ENCODE data around the gene COG6.

The COG6 gene

GRCh38 chr13:39776439-39776838 lies 121.0 kb downstream of the COG6 start:
- no peak for DNase-seq

- DNase-seq = no peak
Observed at GRCh38 chr13:39777021-39777420, 121.6 kb downstream of the COG6 start.

DNA sequence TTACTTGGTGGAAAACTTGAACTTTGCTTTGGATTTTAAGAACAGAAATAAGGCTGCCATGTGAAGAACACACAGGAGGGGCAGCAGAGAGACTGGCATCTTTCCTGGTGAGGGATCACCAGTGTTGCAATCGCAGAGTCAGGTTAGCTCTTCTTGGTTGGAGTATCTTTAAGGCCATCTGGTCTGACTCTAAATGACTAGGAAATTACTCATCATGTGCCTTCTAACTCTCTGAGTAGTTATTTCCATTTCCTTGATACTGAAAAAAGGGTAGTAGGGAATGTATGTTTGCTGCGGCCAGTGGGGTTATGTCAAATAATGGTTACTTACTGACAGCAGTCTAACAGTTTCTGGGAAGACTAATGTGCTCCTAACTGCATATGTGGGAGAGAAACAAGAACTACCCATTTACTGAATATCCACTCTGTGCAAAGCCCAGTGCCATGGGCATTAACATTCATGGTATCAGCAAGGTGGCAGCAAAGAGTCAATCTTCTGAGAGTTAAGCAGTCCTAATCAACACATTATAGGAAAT lies 122.1 kb downstream of the COG6 start:
- DNase-seq = peak; percentile 40

GRCh38 chr13:39779337-39780265 lies 124.1 kb downstream of the COG6 start:
- peak; percentile 55 for DNase-seq

DNA sequence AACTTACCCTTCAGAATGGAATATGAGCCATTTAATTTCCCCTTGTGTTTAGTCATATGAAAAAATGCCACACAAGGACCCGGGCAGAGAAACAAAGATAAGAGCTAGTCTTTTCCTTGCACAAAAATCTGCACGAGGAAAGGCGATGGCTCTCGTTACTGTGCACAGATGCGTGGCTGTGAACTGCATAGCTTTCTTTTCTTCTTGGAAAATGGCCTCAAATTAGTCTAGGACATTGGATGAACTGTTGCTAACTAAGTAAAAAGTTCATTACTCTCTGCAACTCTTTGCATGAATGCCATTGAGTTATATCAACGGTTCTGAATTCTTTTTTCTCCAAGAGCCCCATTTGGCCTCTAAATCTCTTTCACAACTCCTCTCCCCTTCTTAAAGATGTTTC lies 125.2 kb downstream of the COG6 start:
- DNase-seq = no peak

- DNase-seq = no peak
Observed at GRCh38 chr13:39781381-39781780, 125.9 kb downstream of the COG6 start.

- DNase-seq = no peak
Observed at GRCh38 chr13:39783051-39783450, 127.6 kb downstream of the COG6 start.

- DNase-seq = no peak
Observed at GRCh38 chr13:39784347-39784746, 128.9 kb downstream of the COG6 start.

DNA sequence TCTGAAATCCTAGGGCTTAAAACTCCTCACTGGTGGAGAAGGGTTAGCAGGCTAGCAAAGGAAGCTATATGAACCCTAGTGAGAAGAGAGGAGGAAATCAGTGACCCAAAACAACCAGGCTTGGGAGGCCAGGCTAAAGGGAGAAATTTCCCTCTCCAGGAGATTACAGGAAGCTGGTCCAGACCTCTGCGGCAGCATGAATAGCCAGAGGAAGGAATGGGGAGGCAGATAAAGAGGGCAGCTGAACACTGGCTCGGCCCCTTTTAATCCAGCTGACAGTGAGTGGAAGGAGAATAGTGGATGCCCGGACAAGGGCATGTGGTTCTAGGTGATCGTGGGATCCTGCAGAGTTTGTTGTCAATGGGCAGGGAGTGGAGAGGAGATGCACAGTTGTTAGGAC lies 130.6 kb downstream of the COG6 start:
- no peak for DNase-seq

DNA sequence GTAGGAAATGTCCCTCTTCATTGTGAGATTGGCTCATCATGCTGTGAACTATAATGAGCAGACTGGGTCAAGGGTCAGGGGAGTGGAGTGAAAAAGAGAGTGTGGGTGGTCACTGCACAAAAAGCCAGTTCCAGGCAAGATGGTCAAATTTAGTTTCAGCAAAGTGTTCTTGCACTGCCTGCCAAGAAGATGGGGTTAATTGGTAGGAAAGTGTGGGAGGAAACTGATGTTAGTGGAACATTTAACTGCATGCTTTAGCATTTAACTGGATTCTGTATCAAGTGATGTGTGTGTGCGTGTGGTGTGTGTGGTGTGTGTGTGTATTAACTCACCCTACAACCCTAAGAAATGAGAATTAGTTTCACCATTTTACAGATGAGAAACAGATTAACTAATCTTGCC lies 131.6 kb downstream of the COG6 start:
- no peak for DNase-seq

DNA sequence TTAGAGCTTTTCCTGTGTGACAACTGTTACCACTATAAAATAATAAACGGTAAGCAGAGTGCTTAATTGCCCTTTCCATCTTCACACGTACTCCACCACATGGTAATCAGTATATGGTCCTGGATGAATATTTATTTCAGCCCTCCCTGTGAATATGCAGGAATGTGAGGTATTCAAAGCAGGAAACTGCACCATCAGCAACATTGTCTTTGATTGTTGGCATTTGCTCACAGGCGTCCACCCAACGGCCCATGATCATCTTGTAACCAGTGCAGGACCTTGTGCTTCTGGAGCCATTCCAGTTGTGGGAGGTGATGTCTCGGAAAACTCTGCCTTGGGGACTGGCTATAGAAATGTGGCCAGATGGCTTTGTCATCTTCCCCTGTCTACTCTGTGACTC lies 132.6 kb downstream of the COG6 start:
- DNase-seq = no peak

- no peak for DNase-seq
Observed at GRCh38 chr13:39789451-39789850, 134.0 kb downstream of the COG6 start.

Measured in CD4-positive, alpha-beta T cell treated with Interleukin-17A for 1 hour (primary cell).